GM12878 (cell line): ENCODE results near the gene ALKBH2. TPM values are rescaled to one million over a fixed set of nuclear protein-coding genes. Genes with fewer than 3 reads are reported as not detected.

Experiments
- ATAC-seq: fragments of 200-7000 bp; cut with Tn5 transposase; 3 replicates; pipeline ENCODE4 v1.9.1; 2020; ENCODE audit warnings: mild to moderate bottlenecking, moderate library complexity
- BruUV-seq: library from RNA; stranded (reverse); fragments of 400-500 nt; replicated peaks from 2 replicates; lab custom pipeline; 2021; lab: Mats Ljungman, UMichigan
- CTCF ChIA-PET: fragments of 300-600 bp; sonication (Branson Sonifier 250); formaldehyde crosslinking; extraction: SDS; loops from one replicate; lab custom pipeline; 2021; ENCODE audit warnings: inconsistent platforms; lab: Yijun Ruan, JAX
- POLR2A ChIA-PET: fragments of 350-600 bp; formaldehyde crosslinking; extraction: SDS; loops from one replicate; lab custom pipeline; 2021; ENCODE audit warnings: inconsistent platforms; lab: Charles Lee
- RAD21 ChIA-PET: fragments of 300-600 bp; sonication (Branson Sonifier 250); formaldehyde crosslinking; loops from one replicate; lab custom pipeline; 2023; ENCODE audit warnings: antibody characterized with exemption; ENCODE audit not compliant: unreplicated experiment; lab: Charles Lee
- SMC1A ChIA-PET: fragments of 300-600 bp; sonication (Branson Sonifier 250); formaldehyde crosslinking; loops from one replicate; lab custom pipeline; 2023; ENCODE audit not compliant: unreplicated experiment, uncharacterized antibody; lab: Charles Lee
- DNase-seq: peaks from one replicate; pipeline ENCODE4 v3.0.0-alpha.2; 2011; ENCODE audit warnings: low read depth, low spot score
- FAIRE-seq: peaks from 3 replicates; lab custom pipeline; 2011; peaks lifted over from hg19 to GRCh38; lab: Jason Lieb, UNC
- H2AFZ ChIP-seq: 2 replicates; pipeline ENCODE4 v1.6.0; 2011; ENCODE audit warnings: low read depth, low read length, control low read depth; ENCODE audit not compliant: control insufficient read depth
- H3K27ac ChIP-seq: 2 replicates; pipeline ENCODE4 v1.5.1; 2011; ENCODE audit warnings: control low read depth; ENCODE audit not compliant: control insufficient read depth, insufficient read depth
- H3K27me3 ChIP-seq, 2 experiments: replicated peaks in 1 of 2; 2 replicates each; pipeline versions ENCODE4 v1.6.0 to v1.6.1; 2011; ENCODE audit warnings: low read length in 1 of 2; ENCODE audit not compliant: control insufficient read depth in 2 of 2, insufficient read depth in 2 of 2
- H3K36me3 ChIP-seq, 2 experiments: 2 replicates each; pipeline ENCODE4 v1.5.1; 2011; ENCODE audit warnings: low read length in 1 of 2; ENCODE audit not compliant: control insufficient read depth in 2 of 2, insufficient read depth in 2 of 2
- H3K4me1 ChIP-seq: 2 replicates; pipeline ENCODE4 v1.6.1; 2011; ENCODE audit warnings: mild to moderate bottlenecking, low read length, moderate library complexity, mixed read lengths; ENCODE audit not compliant: control insufficient read depth, insufficient read depth
- H3K4me2 ChIP-seq: 2 replicates; pipeline ENCODE4 v1.6.0; 2011; ENCODE audit warnings: control low read depth; ENCODE audit not compliant: control insufficient read depth, insufficient read depth
- H3K4me3 ChIP-seq: fragments of 200-600 bp; sonication (generic); 2 replicates; pipeline ENCODE4 v1.5.1; 2016
- H3K79me2 ChIP-seq: 2 replicates; pipeline ENCODE4 v1.6.0; 2011; ENCODE audit warnings: low read length; ENCODE audit not compliant: control insufficient read depth, insufficient read depth
- H3K9ac ChIP-seq: 2 replicates; pipeline ENCODE4 v1.8.0; 2011; ENCODE audit warnings: low read length, control low read depth, mixed read lengths; ENCODE audit not compliant: control insufficient read depth, insufficient read depth
- H3K9me3 ChIP-seq: replicated peaks from 3 replicates; pipeline ENCODE4 v1.5.1; 2011; ENCODE audit warnings: mild to moderate bottlenecking, low read length; ENCODE audit not compliant: control insufficient read depth, insufficient read depth
- H4K20me1 ChIP-seq: 2 replicates; pipeline ENCODE4 v1.6.0; 2011; ENCODE audit not compliant: control insufficient read depth, insufficient read depth
- CBX5 ChIP-seq: sonication (generic); IDR thresholded peaks from 2 replicates; pipeline ENCODE4 v1.6.1; 2016; ENCODE audit warnings: low read depth, moderate library complexity, mild to moderate bottlenecking, inconsistent platforms
- CHD1 ChIP-seq: IDR thresholded peaks from 2 replicates; pipeline ENCODE4 v1.6.1; 2012; ENCODE audit warnings: low read depth, low read length, improper control_type of control experiment
- NFYA ChIP-seq: IDR thresholded peaks from 2 replicates; pipeline ENCODE4 v1.6.1; 2011; ENCODE audit warnings: low read depth, mild to moderate bottlenecking, low read length, improper control_type of control experiment, borderline replicate concordance
- PAX8 ChIP-seq: fragments of 450-650 bp; IDR thresholded peaks from 2 replicates; pipeline ENCODE4 v1.6.1; 2017; ENCODE audit warnings: mild to moderate bottlenecking, moderate library complexity
- RUNX3 ChIP-seq: IDR thresholded peaks from 2 replicates; pipeline ENCODE4 v1.6.1; 2012; ENCODE audit warnings: low read length, inconsistent platforms
- SREBF2 ChIP-seq: IDR thresholded peaks from 2 replicates; pipeline ENCODE4 v1.6.1; 2012; ENCODE audit warnings: mild to moderate bottlenecking, low read length
- WGBS: methylation state at CpG from one replicate; pipeline ENCODE4 v1.1.6; 2016; ENCODE audit warnings: low lambda C conversion rate; ENCODE audit not compliant: insufficient replicate concordance, insufficient coverage; ENCODE audit errors: missing lambda C conversion rate; 5-methylcytosine and 5-hydroxymethylcytosine counted together
- in situ Hi-C: fragments of 300-500 bp; cut with MboI; formaldehyde crosslinking; loops from 9 replicates; pipeline ENCODE4 v1.14.3; 2018; ENCODE audit warnings: mixed read lengths
- intact Hi-C: fragments of 100-400 bp; cut with micrococcal nuclease; formaldehyde crosslinking; loops from one replicate; pipeline ENCODE4 v1.14.2; 2022; ENCODE audit not compliant: unreplicated experiment
- polyA plus RNA-seq, 11 experiments: library from polyadenylated mRNA; depleted of rRNA in 4 of 11; unstranded in 6 of 11; stranded (reverse) in 5 of 11; fragments of >200 nt; fragmentation: Nextera tagmentation in 4 of 11; fragmentation: Illumina TruSeq in 1 of 11; extraction: Ambion mirVana in 4 of 11; extraction: Trizol in 1 of 11; gene quantifications; 1 replicate in 1 of 11; 2 replicates in 10 of 11; pipeline versions ENCODE4 v1.2.1 to v1.2.3, GENCODE V29; 2011 to 2016; ENCODE audit warnings: inconsistent platforms in 2 of 11, missing spikeins in 2 of 11, low read depth in 1 of 11
- total RNA-seq, 4 experiments: library from RNA; depleted of rRNA in 3 of 4; stranded (reverse); fragments of >200 nt in 3 of 4; fragmentation: Illumina TruSeq in 1 of 4; extraction: Trizol in 1 of 4; gene quantifications; 2 replicates each; pipeline versions ENCODE4 v1.2.1 to v1.2.3, GENCODE V29; 2013 to 2021
- TF ChIP-seq, protein P1 (sequence below): fragments of 450-650 bp; formaldehyde crosslinking; IDR thresholded peaks from 2 replicates; pipeline ENCODE4 v1.4.0; 2020; ENCODE audit warnings: mild to moderate bottlenecking, moderate library complexity

ALKBH2 gene
- total and polyA plus RNA-seq, 10 of the 15 experiments (the other 5 are each of a cell fraction or from before 2014, with no cell fraction given) = 5.6 to 40.3 (median 31.2) TPM

DNA sequence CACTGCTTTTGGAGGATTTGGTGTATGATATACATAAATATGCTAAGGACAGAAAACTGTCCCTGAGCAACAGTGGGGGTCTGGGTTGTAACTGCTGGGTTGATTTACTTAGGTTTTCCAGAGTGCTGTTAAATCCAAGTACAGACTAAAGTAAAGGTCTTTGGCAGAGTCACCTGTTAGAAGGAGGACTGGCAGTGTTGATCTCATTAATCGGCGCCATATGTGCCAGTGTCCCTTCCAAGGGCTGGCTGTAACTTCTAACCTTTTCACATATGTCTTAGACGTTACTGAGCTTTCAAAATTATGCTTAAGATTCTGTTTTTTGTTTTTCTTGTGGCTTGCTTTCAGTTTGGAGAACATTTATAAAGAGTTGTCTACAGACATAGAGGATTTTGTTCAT, 9.2 kb upstream of the ALKBH2 start:
- H3K4me1 ChIP-seq = no peaks in the 10 kb centered on the region; the same call in 1 of the 2 replicates
- H3K27ac ChIP-seq = no peak overlapping the region
- peaks cover 15% of the 10 kb centered on the region for H3K79me2 ChIP-seq
- intact Hi-C loops (no loop called here), in situ Hi-C loops (no loop called here)
- FAIRE-seq = no peak
- ATAC-seq = no peak
- 96% methylated on average over 3 of the region's 3 CpGs for WGBS
- H2AFZ ChIP-seq = no peak overlapping the region
- H3K4me2 ChIP-seq = no peak overlapping the region
- POLR2A ChIA-PET = no interaction called here
- SMC1A ChIA-PET = interaction anchor here (0.7 kb wide), 1 partner anchor 9 kb away, joined by 3 read pairs; no protein-coding TSS in a partner anchor
- CTCF ChIA-PET = interaction anchor here (1.2 to 2.0 kb wide), 2 partner anchors 10 kb away, joined by 3 to 9 read pairs; no protein-coding TSS in a partner anchor
- no peak for DNase-seq
- no TSS peak for BruUV-seq
- H3K9ac ChIP-seq = no peak overlapping the region
- H3K4me3 ChIP-seq = no peak overlapping the region
- peaks cover 10 to 15% of the 10 kb centered on the region in 2 experiments for H3K36me3 ChIP-seq
- TF ChIP-seq CHD1 = no peak
- TF ChIP-seq CBX5 = no peak
- TF ChIP-seq RUNX3 = no peak
- no peak for TF ChIP-seq PAX8
- no peak for TF ChIP-seq SREBF2
- no peak for TF ChIP-seq NFYA
- TF ChIP-seq, protein P1, sequence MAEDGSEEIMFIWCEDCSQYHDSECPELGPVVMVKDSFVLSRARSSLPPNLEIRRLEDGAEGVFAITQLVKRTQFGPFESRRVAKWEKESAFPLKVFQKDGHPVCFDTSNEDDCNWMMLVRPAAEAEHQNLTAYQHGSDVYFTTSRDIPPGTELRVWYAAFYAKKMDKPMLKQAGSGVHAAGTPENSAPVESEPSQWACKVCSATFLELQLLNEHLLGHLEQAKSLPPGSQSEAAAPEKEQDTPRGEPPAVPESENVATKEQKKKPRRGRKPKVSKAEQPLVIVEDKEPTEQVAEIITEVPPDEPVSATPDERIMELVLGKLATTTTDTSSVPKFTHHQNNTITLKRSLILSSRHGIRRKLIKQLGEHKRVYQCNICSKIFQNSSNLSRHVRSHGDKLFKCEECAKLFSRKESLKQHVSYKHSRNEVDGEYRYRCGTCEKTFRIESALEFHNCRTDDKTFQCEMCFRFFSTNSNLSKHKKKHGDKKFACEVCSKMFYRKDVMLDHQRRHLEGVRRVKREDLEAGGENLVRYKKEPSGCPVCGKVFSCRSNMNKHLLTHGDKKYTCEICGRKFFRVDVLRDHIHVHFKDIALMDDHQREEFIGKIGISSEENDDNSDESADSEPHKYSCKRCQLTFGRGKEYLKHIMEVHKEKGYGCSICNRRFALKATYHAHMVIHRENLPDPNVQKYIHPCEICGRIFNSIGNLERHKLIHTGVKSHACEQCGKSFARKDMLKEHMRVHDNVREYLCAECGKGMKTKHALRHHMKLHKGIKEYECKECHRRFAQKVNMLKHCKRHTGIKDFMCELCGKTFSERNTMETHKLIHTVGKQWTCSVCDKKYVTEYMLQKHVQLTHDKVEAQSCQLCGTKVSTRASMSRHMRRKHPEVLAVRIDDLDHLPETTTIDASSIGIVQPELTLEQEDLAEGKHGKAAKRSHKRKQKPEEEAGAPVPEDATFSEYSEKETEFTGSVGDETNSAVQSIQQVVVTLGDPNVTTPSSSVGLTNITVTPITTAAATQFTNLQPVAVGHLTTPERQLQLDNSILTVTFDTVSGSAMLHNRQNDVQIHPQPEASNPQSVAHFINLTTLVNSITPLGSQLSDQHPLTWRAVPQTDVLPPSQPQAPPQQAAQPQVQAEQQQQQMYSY (CRISPR knock-in tag) = no peak
- H3K27me3 ChIP-seq = no peaks in the 10 kb centered on the region
- H4K20me1 ChIP-seq = no peaks in the 10 kb centered on the region
- RAD21 ChIA-PET = no interaction called here
- no peaks in the 10 kb centered on the region for H3K9me3 ChIP-seq
